Measurements from ENCODE around the gene A2ML1. TPM values are rescaled to one million over a fixed set of nuclear protein-coding genes. Genes with fewer than 3 reads are reported as not detected.
"Not testable (repeated sequence)": the region's sequence is repeated elsewhere in the genome, so short reads cannot be mapped to it uniquely, and the experiment has no call there.

A2ML1 gene
- total and polyA plus RNA-seq, 2 donors (not counting 3 experiments of a cell fraction or from before 2014, with no cell fraction given) = not detected

DNA sequence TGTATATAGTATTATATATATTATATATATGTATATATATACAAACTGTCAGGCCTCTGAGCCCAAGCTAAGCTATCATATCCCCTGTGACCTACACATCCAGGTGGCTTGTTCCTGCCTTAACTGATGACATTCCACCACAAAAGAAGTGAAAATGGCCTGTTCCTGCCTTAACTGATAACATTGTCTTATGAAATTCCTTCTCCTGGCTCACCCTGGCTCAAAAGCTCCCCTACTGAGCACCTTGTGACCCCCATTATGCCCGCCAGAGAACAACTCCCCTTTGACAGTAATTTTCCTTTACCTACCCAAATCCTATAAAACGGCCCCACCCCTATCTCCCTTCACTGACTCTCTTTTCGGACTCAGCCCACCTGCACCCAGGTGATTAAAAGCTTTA lies 17.6 kb upstream of the A2ML1 start:
- FAIRE-seq; H2AFZ ChIP-seq (ENCODE audit: low read depth, low read length); H3K36me3 ChIP-seq (ENCODE audit: control insufficient read depth in 2 of 2, extremely low read depth in 1 of 2, insufficient read depth in 2 of 2, low read length in 2 of 2); H3K9ac ChIP-seq (replicated peaks; ENCODE audit: extremely low read depth, insufficient read depth, low read length); dilution Hi-C loops (cut with MboI; ENCODE audit: extremely low pct_ligation_motif_present, low sequenced_read_pairs); CTCF ChIA-PET; H3K27me3 ChIP-seq (ENCODE audit: control insufficient read depth in 2 of 2, insufficient read depth in 2 of 2, low read length in 2 of 2); POLR2A ChIA-PET; DNase-seq (ENCODE audit: low read depth, low spot score); intact Hi-C loops (cut with micrococcal nuclease); H3K4me2 ChIP-seq (ENCODE audit: insufficient read depth, low read length); H3K27ac ChIP-seq (ENCODE audit: insufficient read depth, low read depth, low read length); H3K4me1 ChIP-seq (ENCODE audit: control insufficient read depth, extremely low read depth, insufficient read depth, low read length); H4K20me1 ChIP-seq (replicated peaks; ENCODE audit: control insufficient read depth, extremely low read depth, insufficient read depth, low read length); BruUV-seq (replicated peaks); H3K9me1 ChIP-seq (replicated peaks; ENCODE audit: control insufficient read depth, extremely low read depth, insufficient read depth, low read length); H3K79me2 ChIP-seq (ENCODE audit: control insufficient read depth, insufficient read depth, low read length); H3K4me3 ChIP-seq (replicated peaks in 1 of 3; ENCODE audit: insufficient read depth in 1 of 3, low read depth in 1 of 3, low read length in 3 of 3); H3K9me3 ChIP-seq (replicated peaks; ENCODE audit: control insufficient read depth, insufficient read depth, low read length): not testable (repeated sequence)

DNA sequence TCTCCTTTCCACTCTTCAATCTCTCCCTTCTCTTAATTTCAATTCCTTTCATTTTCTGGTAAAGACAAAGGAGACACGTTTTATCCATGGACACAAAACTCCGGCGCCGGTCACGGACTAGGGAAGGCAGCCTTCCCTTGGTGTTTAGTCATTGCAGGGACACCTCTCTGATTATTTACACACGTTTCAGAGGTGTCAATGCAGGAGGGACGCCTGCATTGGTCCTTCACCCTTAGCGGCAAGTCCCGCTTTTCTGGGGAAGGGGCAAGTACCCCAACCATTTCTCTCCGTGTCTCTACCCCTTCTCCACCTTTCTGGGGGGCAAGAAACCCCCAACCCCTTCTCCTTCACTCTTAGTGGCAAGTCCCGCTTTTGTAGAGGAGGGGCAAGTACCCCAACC lies 16.9 kb upstream of the A2ML1 start:
- H3K79me2 ChIP-seq (ENCODE audit: control insufficient read depth, insufficient read depth, low read length); H3K36me3 ChIP-seq (ENCODE audit: control insufficient read depth in 2 of 2, extremely low read depth in 1 of 2, insufficient read depth in 2 of 2, low read length in 2 of 2); BruUV-seq (replicated peaks); H3K4me2 ChIP-seq (ENCODE audit: insufficient read depth, low read length); CTCF ChIA-PET; dilution Hi-C loops (cut with MboI; ENCODE audit: extremely low pct_ligation_motif_present, low sequenced_read_pairs); H3K27me3 ChIP-seq (ENCODE audit: control insufficient read depth in 2 of 2, insufficient read depth in 2 of 2, low read length in 2 of 2); H3K9me1 ChIP-seq (replicated peaks; ENCODE audit: control insufficient read depth, extremely low read depth, insufficient read depth, low read length); H3K4me1 ChIP-seq (ENCODE audit: control insufficient read depth, extremely low read depth, insufficient read depth, low read length); DNase-seq (ENCODE audit: low read depth, low spot score); H3K27ac ChIP-seq (ENCODE audit: insufficient read depth, low read depth, low read length); intact Hi-C loops (cut with micrococcal nuclease); FAIRE-seq; POLR2A ChIA-PET; H3K4me3 ChIP-seq (replicated peaks in 1 of 3; ENCODE audit: insufficient read depth in 1 of 3, low read depth in 1 of 3, low read length in 3 of 3); H3K9ac ChIP-seq (replicated peaks; ENCODE audit: extremely low read depth, insufficient read depth, low read length); H4K20me1 ChIP-seq (replicated peaks; ENCODE audit: control insufficient read depth, extremely low read depth, insufficient read depth, low read length); H2AFZ ChIP-seq (ENCODE audit: low read depth, low read length); H3K9me3 ChIP-seq (replicated peaks; ENCODE audit: control insufficient read depth, insufficient read depth, low read length): not testable (repeated sequence)

DNA sequence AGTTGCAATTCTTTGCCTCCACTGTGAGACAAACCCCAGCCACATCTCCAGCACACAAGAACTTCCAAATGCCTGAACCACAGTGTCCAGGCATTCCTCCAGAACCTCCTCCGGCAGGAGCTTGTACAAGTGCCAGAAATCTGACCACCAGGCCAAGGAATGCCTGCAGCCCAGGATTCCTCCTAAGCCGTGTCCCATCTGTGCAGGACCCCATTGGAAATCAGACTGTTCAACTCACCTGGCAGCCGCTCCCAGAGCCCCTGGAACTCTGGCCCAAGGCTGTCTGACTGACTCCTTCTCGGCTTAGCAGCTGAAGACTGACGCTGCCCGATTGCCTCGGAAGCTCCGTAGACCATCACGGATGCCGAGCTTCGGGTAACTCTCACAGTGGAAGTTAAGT lies 15.3 kb upstream of the A2ML1 start:
- H3K4me1 ChIP-seq (ENCODE audit: control insufficient read depth, extremely low read depth, insufficient read depth, low read length); FAIRE-seq: not testable (repeated sequence)

DNA sequence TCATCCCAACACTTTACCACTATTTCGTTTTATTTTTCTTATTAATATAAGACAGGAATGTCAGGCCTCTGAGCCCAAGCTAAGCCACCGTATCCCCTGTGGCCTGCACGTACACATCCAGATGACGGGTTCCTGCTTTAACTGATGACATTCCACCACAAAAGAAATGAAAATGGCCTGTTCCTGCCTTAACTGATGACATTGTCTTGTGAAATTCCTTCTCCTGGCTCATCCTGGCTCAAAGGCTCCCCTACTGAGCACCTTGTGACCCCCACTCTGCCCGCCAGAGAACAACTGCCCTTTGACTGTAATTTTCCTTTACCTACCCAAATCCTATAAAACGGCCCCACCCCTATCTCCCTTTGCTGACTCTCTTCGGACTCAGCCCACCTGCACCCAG lies 12.3 kb upstream of the A2ML1 start:
- H3K4me2 ChIP-seq (ENCODE audit: insufficient read depth, low read length); H2AFZ ChIP-seq (ENCODE audit: low read depth, low read length); H4K20me1 ChIP-seq (replicated peaks; ENCODE audit: control insufficient read depth, extremely low read depth, insufficient read depth, low read length); FAIRE-seq; BruUV-seq (replicated peaks); intact Hi-C loops (cut with micrococcal nuclease); H3K27me3 ChIP-seq (ENCODE audit: control insufficient read depth in 2 of 2, insufficient read depth in 2 of 2, low read length in 2 of 2); dilution Hi-C loops (cut with MboI; ENCODE audit: extremely low pct_ligation_motif_present, low sequenced_read_pairs); H3K9ac ChIP-seq (replicated peaks; ENCODE audit: extremely low read depth, insufficient read depth, low read length); DNase-seq (ENCODE audit: low read depth, low spot score); H3K4me3 ChIP-seq (replicated peaks in 1 of 3; ENCODE audit: insufficient read depth in 1 of 3, low read depth in 1 of 3, low read length in 3 of 3); H3K79me2 ChIP-seq (ENCODE audit: control insufficient read depth, insufficient read depth, low read length); CTCF ChIA-PET; POLR2A ChIA-PET; H3K9me1 ChIP-seq (replicated peaks; ENCODE audit: control insufficient read depth, extremely low read depth, insufficient read depth, low read length); H3K9me3 ChIP-seq (replicated peaks; ENCODE audit: control insufficient read depth, insufficient read depth, low read length); H3K4me1 ChIP-seq (ENCODE audit: control insufficient read depth, extremely low read depth, insufficient read depth, low read length); H3K27ac ChIP-seq (ENCODE audit: insufficient read depth, low read depth, low read length); H3K36me3 ChIP-seq (ENCODE audit: control insufficient read depth in 2 of 2, extremely low read depth in 1 of 2, insufficient read depth in 2 of 2, low read length in 2 of 2): not testable (repeated sequence)

More for the DNA sequence above, 15.3 kb upstream of the A2ML1 start:
- H3K79me2 ChIP-seq (ENCODE audit: control insufficient read depth, insufficient read depth, low read length); POLR2A ChIA-PET; CTCF ChIA-PET; H3K9ac ChIP-seq (replicated peaks; ENCODE audit: extremely low read depth, insufficient read depth, low read length); H3K27me3 ChIP-seq (ENCODE audit: control insufficient read depth in 2 of 2, insufficient read depth in 2 of 2, low read length in 2 of 2); H3K4me3 ChIP-seq (replicated peaks in 1 of 3; ENCODE audit: insufficient read depth in 1 of 3, low read depth in 1 of 3, low read length in 3 of 3); H4K20me1 ChIP-seq (replicated peaks; ENCODE audit: control insufficient read depth, extremely low read depth, insufficient read depth, low read length); H3K36me3 ChIP-seq (ENCODE audit: control insufficient read depth in 2 of 2, extremely low read depth in 1 of 2, insufficient read depth in 2 of 2, low read length in 2 of 2); intact Hi-C loops (cut with micrococcal nuclease); H2AFZ ChIP-seq (ENCODE audit: low read depth, low read length); BruUV-seq (replicated peaks); H3K9me3 ChIP-seq (replicated peaks; ENCODE audit: control insufficient read depth, insufficient read depth, low read length); H3K27ac ChIP-seq (ENCODE audit: insufficient read depth, low read depth, low read length); dilution Hi-C loops (cut with MboI; ENCODE audit: extremely low pct_ligation_motif_present, low sequenced_read_pairs); DNase-seq (ENCODE audit: low read depth, low spot score); H3K4me2 ChIP-seq (ENCODE audit: insufficient read depth, low read length); H3K9me1 ChIP-seq (replicated peaks; ENCODE audit: control insufficient read depth, extremely low read depth, insufficient read depth, low read length): not testable (repeated sequence)

Data from endothelial cell of umbilical vein (primary cell).